Measurements from ENCODE around the gene GPR153. TPM values are rescaled to one million over a fixed set of nuclear protein-coding genes. Genes with fewer than 3 reads are reported as not detected.

The GPR153 gene
- total RNA-seq, 6 experiments from 2014 or later, result 1.5 to 34.6 (median 6.6) TPM

DNA sequence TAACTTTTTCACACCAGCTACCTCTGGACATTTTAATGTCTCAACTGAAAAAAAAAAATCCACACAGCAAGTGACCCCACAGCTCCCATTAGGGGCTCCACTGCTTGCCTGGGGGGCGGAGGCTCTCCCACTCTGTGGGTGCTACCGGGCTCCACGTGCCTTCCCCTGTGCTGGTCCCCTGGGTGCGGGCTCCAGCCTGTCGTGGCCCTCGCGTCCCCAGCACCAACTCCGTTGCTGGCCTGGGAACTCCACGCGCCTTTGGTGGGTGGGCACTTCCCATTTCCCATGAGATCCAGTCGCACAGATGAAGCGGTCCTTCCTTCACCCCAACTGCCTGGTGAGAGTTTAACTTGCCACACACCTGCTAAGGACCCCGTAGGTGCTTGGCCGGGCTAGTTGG, 27.1 kb upstream of the GPR153 start:
- Histone ChIP-seq H3K4me3 (no peak overlapping the region), H3K9me3 (no peaks in the 10 kb centered on the region), H3K27me3 (no peaks in the 10 kb centered on the region), H3K27ac (no peak overlapping the region), H3K4me1 (no peaks in the 10 kb centered on the region), H3K36me3 (no peaks in the 10 kb centered on the region)
- DNase-seq, result no peak
- WGBS (ENCODE audit: insufficient coverage, low coverage, low lambda C conversion rate, missing lambda C conversion rate), result 99% methylated on average over 11 of the region's 14 CpGs
- intact Hi-C loops (cut with DNase I), result no loop called here
- TF ChIP-seq POLR2A (IDR thresholded peaks at IDR 0.05), result no peak
- TF ChIP-seq, protein P1, sequence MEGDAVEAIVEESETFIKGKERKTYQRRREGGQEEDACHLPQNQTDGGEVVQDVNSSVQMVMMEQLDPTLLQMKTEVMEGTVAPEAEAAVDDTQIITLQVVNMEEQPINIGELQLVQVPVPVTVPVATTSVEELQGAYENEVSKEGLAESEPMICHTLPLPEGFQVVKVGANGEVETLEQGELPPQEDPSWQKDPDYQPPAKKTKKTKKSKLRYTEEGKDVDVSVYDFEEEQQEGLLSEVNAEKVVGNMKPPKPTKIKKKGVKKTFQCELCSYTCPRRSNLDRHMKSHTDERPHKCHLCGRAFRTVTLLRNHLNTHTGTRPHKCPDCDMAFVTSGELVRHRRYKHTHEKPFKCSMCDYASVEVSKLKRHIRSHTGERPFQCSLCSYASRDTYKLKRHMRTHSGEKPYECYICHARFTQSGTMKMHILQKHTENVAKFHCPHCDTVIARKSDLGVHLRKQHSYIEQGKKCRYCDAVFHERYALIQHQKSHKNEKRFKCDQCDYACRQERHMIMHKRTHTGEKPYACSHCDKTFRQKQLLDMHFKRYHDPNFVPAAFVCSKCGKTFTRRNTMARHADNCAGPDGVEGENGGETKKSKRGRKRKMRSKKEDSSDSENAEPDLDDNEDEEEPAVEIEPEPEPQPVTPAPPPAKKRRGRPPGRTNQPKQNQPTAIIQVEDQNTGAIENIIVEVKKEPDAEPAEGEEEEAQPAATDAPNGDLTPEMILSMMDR (IDR thresholded peaks at IDR 0.05), result no peak
- no peak for ATAC-seq

DNA sequence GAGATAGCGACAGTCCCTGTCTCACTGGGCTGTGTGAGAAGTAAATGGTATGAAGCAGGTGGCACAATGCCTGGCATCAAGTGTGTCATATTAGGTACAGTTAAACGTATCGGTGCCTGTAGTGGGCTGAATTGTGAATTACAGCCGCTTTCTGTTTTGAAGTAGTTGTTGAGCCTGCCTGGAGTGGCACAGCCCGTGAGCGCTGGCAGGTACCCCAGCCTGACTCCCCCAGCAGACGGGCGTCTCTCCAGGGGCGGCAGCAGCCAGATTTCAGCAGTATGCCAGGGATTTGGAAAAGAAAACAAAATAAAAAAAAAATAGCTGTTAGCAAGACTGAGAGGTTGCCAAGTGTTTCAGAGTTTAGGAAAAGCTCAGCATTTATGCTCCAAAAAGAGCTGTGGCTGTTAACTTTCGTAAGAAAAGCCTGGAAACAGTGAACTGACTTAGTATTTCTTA, 26.6 kb upstream of the GPR153 start:
- Histone ChIP-seq H3K36me3 (no peaks in the 10 kb centered on the region), H3K4me1 (no peaks in the 10 kb centered on the region), H3K27me3 (no peaks in the 10 kb centered on the region), H3K9me3 (no peaks in the 10 kb centered on the region), H3K27ac (no peak overlapping the region), H3K4me3 (no peak overlapping the region)
- peak in 1 of 4 donors; percentile 54 for ATAC-seq
- DNase-seq, result no peak
- no peak for TF ChIP-seq POLR2A (IDR thresholded peaks at IDR 0.05)
- TF ChIP-seq, protein P1 (IDR thresholded peaks at IDR 0.05), result no peak
- 75% methylated on average over 9 of the region's 10 CpGs for WGBS (ENCODE audit: insufficient coverage, low coverage, low lambda C conversion rate, missing lambda C conversion rate)
- intact Hi-C loops (cut with DNase I), result no loop called here

DNA sequence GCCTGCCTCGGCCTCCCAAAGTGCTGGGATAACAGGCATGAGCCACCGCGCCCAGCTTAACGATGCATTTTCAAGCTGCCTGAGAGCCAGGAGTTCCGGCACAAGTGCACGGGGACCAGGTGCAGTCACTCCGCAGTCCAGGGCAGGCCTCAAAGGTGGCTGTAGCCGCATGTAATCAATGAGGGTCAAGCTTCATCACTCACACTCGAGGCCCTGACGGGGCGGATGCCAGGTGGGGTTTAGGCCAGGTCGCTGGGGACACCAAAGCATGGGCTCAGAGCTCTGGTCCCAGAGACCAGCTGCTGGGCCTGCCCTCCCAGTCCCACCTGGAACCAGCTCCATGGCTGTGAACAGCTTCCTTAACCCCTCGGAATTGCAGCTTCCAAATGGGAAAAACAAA, 26.1 kb upstream of the GPR153 start:
- H3K9me3 ChIP-seq, result no peaks in the 10 kb centered on the region
- no CpG with 5 or more reads among the region's 13 CpGs for WGBS (ENCODE audit: insufficient coverage, low coverage, low lambda C conversion rate, missing lambda C conversion rate)
- H3K27me3 ChIP-seq, result no peaks in the 10 kb centered on the region
- H3K4me1 ChIP-seq, result no peaks in the 10 kb centered on the region
- peak in 1 of 4 donors; percentile 40 for ATAC-seq
- H3K36me3 ChIP-seq, result no peaks in the 10 kb centered on the region
- peak in 1 of 3 donors; percentile 56 for DNase-seq
- H3K4me3 ChIP-seq, result no peak overlapping the region
- H3K27ac ChIP-seq, result no peak overlapping the region
- intact Hi-C loops (cut with DNase I), result no loop called here
- TF ChIP-seq POLR2A (IDR thresholded peaks at IDR 0.05), result no peak
- TF ChIP-seq, protein P1 (IDR thresholded peaks at IDR 0.05), result no peak

DNA sequence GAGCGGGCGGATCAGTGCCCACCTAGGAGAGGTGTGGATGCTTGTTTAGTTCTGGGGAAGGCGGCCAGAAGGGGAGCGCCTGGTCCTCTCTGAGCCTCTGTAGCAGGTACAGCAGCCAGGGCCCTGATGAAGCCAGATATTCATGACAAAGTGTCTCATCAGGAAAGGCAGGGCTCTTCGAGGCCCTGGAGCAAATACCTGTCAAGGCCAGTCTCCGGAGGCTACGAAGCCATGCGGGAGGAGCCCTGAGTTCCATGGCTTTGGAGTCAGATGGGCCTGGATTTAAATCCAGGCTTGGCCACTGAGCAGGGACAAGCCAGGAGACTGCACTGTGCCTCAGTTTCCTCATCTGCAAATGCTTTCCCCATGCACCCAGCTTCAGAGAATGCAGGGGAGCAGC, 25.4 kb upstream of the GPR153 start:
- no peak overlapping the region for H3K27ac ChIP-seq
- H3K4me3 ChIP-seq, result no peak overlapping the region
- ATAC-seq (no peak), DNase-seq (no peak)
- no peaks in the 10 kb centered on the region for H3K4me1 ChIP-seq
- H3K27me3 ChIP-seq, result no peaks in the 10 kb centered on the region
- TF ChIP-seq, protein P1 (IDR thresholded peaks at IDR 0.05), result no peak
- TF ChIP-seq POLR2A (IDR thresholded peaks at IDR 0.05), result no peak
- H3K9me3 ChIP-seq, result no peaks in the 10 kb centered on the region
- WGBS (ENCODE audit: insufficient coverage, low coverage, low lambda C conversion rate, missing lambda C conversion rate), result no CpG with 5 or more reads among the region's 8 CpGs
- intact Hi-C loops (cut with DNase I), result no loop called here
- no peaks in the 10 kb centered on the region for H3K36me3 ChIP-seq

DNA sequence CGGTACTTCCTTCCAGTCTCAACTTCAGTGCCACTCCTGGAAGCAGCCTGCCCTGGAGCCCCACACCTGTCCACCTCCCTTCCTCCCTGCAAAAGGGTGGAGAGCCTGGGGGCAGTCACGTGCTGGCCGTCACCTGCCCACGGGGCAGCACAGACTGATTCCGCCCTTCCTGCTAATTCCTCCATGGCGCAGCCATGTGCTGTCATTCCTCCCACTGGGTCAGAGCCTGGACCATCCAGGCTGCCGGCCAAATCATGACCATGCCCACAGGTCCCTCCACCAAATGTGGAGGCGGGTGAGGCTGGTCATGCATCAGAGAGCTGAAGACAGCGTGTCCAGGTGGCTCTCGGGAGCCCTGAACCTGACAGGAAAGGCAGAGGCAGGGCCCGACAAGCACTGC, 24.4 kb upstream of the GPR153 start:
- DNase-seq, result no peak
- TF ChIP-seq POLR2A (IDR thresholded peaks at IDR 0.05), result no peak
- TF ChIP-seq, protein P1 (IDR thresholded peaks at IDR 0.05), result no peak
- intact Hi-C loops (cut with DNase I), result no loop called here

More for the DNA sequence above, 24.4 kb upstream of the GPR153 start:
- no peaks in the 10 kb centered on the region for H3K9me3 ChIP-seq
- no peaks in the 10 kb centered on the region for H3K4me1 ChIP-seq
- no peaks in the 10 kb centered on the region for H3K27me3 ChIP-seq
- no peak overlapping the region for H3K4me3 ChIP-seq
- no peak overlapping the region for H3K27ac ChIP-seq
- 96% methylated on average over 3 of the region's 11 CpGs for WGBS (ENCODE audit: insufficient coverage, low coverage, low lambda C conversion rate, missing lambda C conversion rate)
- ATAC-seq, result no peak
- no peaks in the 10 kb centered on the region for H3K36me3 ChIP-seq
